SW480 (cell line): ENCODE data around the gene MLH3.

Experiments used
- DNase-seq: peaks from one replicate; pipeline ENCODE4 v3.0.0-alpha.2; 2016; ENCODE audit warnings: low spot score

The MLH3 gene

GRCh38 chr14:74965486-74966153 lies 85.6 kb downstream of the MLH3 start:
- DNase-seq, result no peak

DNA sequence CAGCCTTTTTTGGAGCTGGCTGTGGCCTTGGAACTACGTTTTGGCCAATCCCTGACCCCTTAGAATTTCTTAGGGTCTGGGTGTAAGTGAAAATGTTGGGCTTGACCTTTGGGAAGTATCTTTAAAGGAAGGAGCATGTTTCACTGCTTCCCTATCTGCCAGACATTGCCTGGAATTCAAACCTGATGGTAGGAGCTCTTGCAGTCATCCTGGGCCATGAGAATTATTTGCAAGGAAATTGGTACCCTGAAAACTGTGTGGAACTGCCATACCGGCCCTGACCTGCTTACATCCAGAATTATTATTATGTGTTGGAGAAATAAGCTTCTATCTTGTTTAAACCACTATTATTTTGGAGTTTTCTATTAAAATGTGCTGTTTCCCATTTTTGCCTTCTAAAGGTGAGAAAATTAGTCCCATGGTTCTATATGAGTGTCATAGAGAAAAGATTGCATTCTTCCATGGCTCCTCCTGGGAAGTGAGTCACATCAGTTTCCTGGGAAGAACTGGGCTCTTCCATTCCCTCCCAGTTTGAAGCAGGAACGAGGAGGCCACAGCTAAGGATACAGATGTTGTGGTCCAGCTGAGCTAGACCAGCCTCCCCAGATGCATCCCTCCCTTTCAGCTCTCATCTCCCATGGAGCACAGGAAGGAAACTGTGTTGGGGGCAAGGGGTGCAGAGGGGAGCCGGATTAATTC lies 86.3 kb downstream of the MLH3 start:
- DNase-seq, result no peak
